Measurements from ENCODE around the gene GRPEL2.

Gene GRPEL2

GRCh38 chr5:149341876-149342275 lies 3.4 kb upstream of the GRPEL2 start:
- Histone ChIP-seq H3K9me3 (ENCODE audit: insufficient read depth, low read depth, low read length) (no peaks in the 10 kb centered on the region), H3K4me1 (ENCODE audit: insufficient read depth, low read length) (peaks cover 3% of the 10 kb centered on the region; the same call in 1 of the 2 replicates), H3K27me3 (ENCODE audit: insufficient read depth, low read length) (no peaks in the 10 kb centered on the region), H3K27ac (ENCODE audit: low read length) (no peak overlapping the region), H3K4me3 (ENCODE audit: low read length) (no peak overlapping the region), H3K36me3 (ENCODE audit: insufficient read depth, low read depth, low read length) (peaks cover under 1% of the 10 kb centered on the region; the same call in 1 of the 2 replicates), H3K9ac (ENCODE audit: low read depth, low read length) (no peak overlapping the region)

GRCh38 chr5:149344151-149344550 lies 1.1 kb upstream of the GRPEL2 start:
- Histone ChIP-seq H3K4me1 (ENCODE audit: insufficient read depth, low read length) (peaks cover 3% of the 10 kb centered on the region; the same call in 1 of the 2 replicates), H3K27me3 (ENCODE audit: insufficient read depth, low read length) (no peaks in the 10 kb centered on the region), H3K9ac (ENCODE audit: low read depth, low read length) (no peak overlapping the region; the same call in 1 of the 2 replicates), H3K9me3 (ENCODE audit: insufficient read depth, low read depth, low read length) (no peaks in the 10 kb centered on the region), H3K36me3 (ENCODE audit: insufficient read depth, low read depth, low read length) (peaks cover 23% of the 10 kb centered on the region), H3K4me3 (ENCODE audit: low read length) (peak overlapping the region; percentile 98; the same call in 1 of the 2 replicates), H3K27ac (ENCODE audit: low read length) (no peak overlapping the region)

GRCh38 chr5:149345892-149346222 lies 558 bp downstream of the GRPEL2 start:
- Histone ChIP-seq H3K27ac (ENCODE audit: low read length) (peak overlapping the region; percentile 85), H3K4me3 (ENCODE audit: low read length) (peak overlapping the region; percentile 98), H3K27me3 (ENCODE audit: insufficient read depth, low read length) (no peaks in the 10 kb centered on the region), H3K4me1 (ENCODE audit: insufficient read depth, low read length) (peaks cover 3% of the 10 kb centered on the region; the same call in 1 of the 2 replicates), H3K9me3 (ENCODE audit: insufficient read depth, low read depth, low read length) (no peaks in the 10 kb centered on the region), H3K9ac (ENCODE audit: low read depth, low read length) (peak overlapping the region; percentile 97), H3K36me3 (ENCODE audit: insufficient read depth, low read depth, low read length) (peaks cover 40% of the 10 kb centered on the region)

GRCh38 chr5:149348518-149348917 lies 3.2 kb downstream of the GRPEL2 start:
- H3K27ac ChIP-seq (ENCODE audit: low read length): no peak overlapping the region
- H3K9ac ChIP-seq (ENCODE audit: low read depth, low read length): no peak overlapping the region
- no peaks in the 10 kb centered on the region for H3K27me3 ChIP-seq (ENCODE audit: insufficient read depth, low read length)
- peaks cover 67% of the 10 kb centered on the region for H3K36me3 ChIP-seq (ENCODE audit: insufficient read depth, low read depth, low read length)
- H3K9me3 ChIP-seq (ENCODE audit: insufficient read depth, low read depth, low read length): no peaks in the 10 kb centered on the region
- no peak overlapping the region for H3K4me3 ChIP-seq (ENCODE audit: low read length)
- peaks cover 3% of the 10 kb centered on the region; the same call in 1 of the 2 replicates for H3K4me1 ChIP-seq (ENCODE audit: insufficient read depth, low read length)

- no peak overlapping the region for H3K9ac ChIP-seq (ENCODE audit: low read depth, low read length)
- H3K36me3 ChIP-seq (ENCODE audit: insufficient read depth, low read depth, low read length): peaks cover 75% of the 10 kb centered on the region
- H3K27me3 ChIP-seq (ENCODE audit: insufficient read depth, low read length): no peaks in the 10 kb centered on the region
- no peaks in the 10 kb centered on the region for H3K9me3 ChIP-seq (ENCODE audit: insufficient read depth, low read depth, low read length)
- H3K4me1 ChIP-seq (ENCODE audit: insufficient read depth, low read length): peaks cover 3% of the 10 kb centered on the region; the same call in 1 of the 2 replicates
- no peak overlapping the region for H3K27ac ChIP-seq (ENCODE audit: low read length)
- no peak overlapping the region for H3K4me3 ChIP-seq (ENCODE audit: low read length)
Measured at GRCh38 chr5:149349382-149349781, 4.1 kb downstream of the GRPEL2 start.

- no peak overlapping the region for H3K9ac ChIP-seq (ENCODE audit: low read depth, low read length)
- H3K9me3 ChIP-seq (ENCODE audit: insufficient read depth, low read depth, low read length): no peaks in the 10 kb centered on the region
- peaks cover 89% of the 10 kb centered on the region for H3K36me3 ChIP-seq (ENCODE audit: insufficient read depth, low read depth, low read length)
- no peak overlapping the region for H3K27ac ChIP-seq (ENCODE audit: low read length)
- no peak overlapping the region for H3K4me3 ChIP-seq (ENCODE audit: low read length)
- no peaks in the 10 kb centered on the region for H3K27me3 ChIP-seq (ENCODE audit: insufficient read depth, low read length)
- no peaks in the 10 kb centered on the region for H3K4me1 ChIP-seq (ENCODE audit: insufficient read depth, low read length)
Measured at GRCh38 chr5:149352169-149352568, 6.9 kb downstream of the GRPEL2 start.

GRCh38 chr5:149353911-149354310 lies 8.6 kb downstream of the GRPEL2 start:
- H3K4me3 ChIP-seq (ENCODE audit: low read length): no peak overlapping the region
- H3K9ac ChIP-seq (ENCODE audit: low read depth, low read length): no peak overlapping the region
- H3K27me3 ChIP-seq (ENCODE audit: insufficient read depth, low read length): no peaks in the 10 kb centered on the region
- no peaks in the 10 kb centered on the region for H3K4me1 ChIP-seq (ENCODE audit: insufficient read depth, low read length)
- H3K9me3 ChIP-seq (ENCODE audit: insufficient read depth, low read depth, low read length): no peaks in the 10 kb centered on the region
- no peak overlapping the region for H3K27ac ChIP-seq (ENCODE audit: low read length)
- peaks cover 72% of the 10 kb centered on the region for H3K36me3 ChIP-seq (ENCODE audit: insufficient read depth, low read depth, low read length)

GRCh38 chr5:149355688-149356087 lies 10.4 kb downstream of the GRPEL2 start:
- H3K27ac ChIP-seq (ENCODE audit: low read length): no peak overlapping the region
- H3K9ac ChIP-seq (ENCODE audit: low read depth, low read length): no peak overlapping the region
- H3K9me3 ChIP-seq (ENCODE audit: insufficient read depth, low read depth, low read length): no peaks in the 10 kb centered on the region
- no peaks in the 10 kb centered on the region for H3K4me1 ChIP-seq (ENCODE audit: insufficient read depth, low read length)
- no peak overlapping the region for H3K4me3 ChIP-seq (ENCODE audit: low read length)
- no peaks in the 10 kb centered on the region for H3K27me3 ChIP-seq (ENCODE audit: insufficient read depth, low read length)
- H3K36me3 ChIP-seq (ENCODE audit: insufficient read depth, low read depth, low read length): peaks cover 54% of the 10 kb centered on the region

- H3K4me3 ChIP-seq (ENCODE audit: low read length): no peak overlapping the region
- H3K27ac ChIP-seq (ENCODE audit: low read length): no peak overlapping the region
Measured at GRCh38 chr5:149356391-149356790, 11.1 kb downstream of the GRPEL2 start.

GRCh38 chr5:149357370-149358293 lies 12.3 kb downstream of the GRPEL2 start, which contains the start of gene PCYOX1L:
PCYOX1L (plus strand) TSS chr5:149358046; CDS start chr5:149358069, 23 bp downstream.
- H3K27ac ChIP-seq (ENCODE audit: low read length): no peak within 1 kb of the TSS
- H3K4me3 ChIP-seq (ENCODE audit: low read length): peak within 1 kb of the TSS; percentile 72
- no peaks in the 10 kb centered on the region for H3K9me3 ChIP-seq (ENCODE audit: insufficient read depth, low read depth, low read length)
- peak within 1 kb of the TSS; percentile 85; the same call in 1 of the 2 replicates for H3K9ac ChIP-seq (ENCODE audit: low read depth, low read length)
- peaks cover 34% of the 10 kb centered on the region for H3K36me3 ChIP-seq (ENCODE audit: insufficient read depth, low read depth, low read length)
- no peaks in the 10 kb centered on the region for H3K4me1 ChIP-seq (ENCODE audit: insufficient read depth, low read length)
- no peaks in the 10 kb centered on the region for H3K27me3 ChIP-seq (ENCODE audit: insufficient read depth, low read length)

More at GRCh38 chr5:149356391-149356790, 11.1 kb downstream of the GRPEL2 start:
- H3K9me3 ChIP-seq (ENCODE audit: insufficient read depth, low read depth, low read length): no peaks in the 10 kb centered on the region
- peaks cover 47% of the 10 kb centered on the region for H3K36me3 ChIP-seq (ENCODE audit: insufficient read depth, low read depth, low read length)
- H3K9ac ChIP-seq (ENCODE audit: low read depth, low read length): no peak overlapping the region
- no peaks in the 10 kb centered on the region for H3K4me1 ChIP-seq (ENCODE audit: insufficient read depth, low read length)
- no peaks in the 10 kb centered on the region for H3K27me3 ChIP-seq (ENCODE audit: insufficient read depth, low read length)

- peaks cover 28% of the 10 kb centered on the region for H3K36me3 ChIP-seq (ENCODE audit: insufficient read depth, low read depth, low read length)
- no peaks in the 10 kb centered on the region for H3K4me1 ChIP-seq (ENCODE audit: insufficient read depth, low read length)
- no peaks in the 10 kb centered on the region for H3K27me3 ChIP-seq (ENCODE audit: insufficient read depth, low read length)
- H3K4me3 ChIP-seq (ENCODE audit: low read length): peak overlapping the region; percentile 72
- no peaks in the 10 kb centered on the region for H3K9me3 ChIP-seq (ENCODE audit: insufficient read depth, low read depth, low read length)
- peak overlapping the region; percentile 85; the same call in 1 of the 2 replicates for H3K9ac ChIP-seq (ENCODE audit: low read depth, low read length)
- H3K27ac ChIP-seq (ENCODE audit: low read length): no peak overlapping the region
Measured at GRCh38 chr5:149358294-149358651, 13.0 kb downstream of the GRPEL2 start.
